ENCODE results near the gene GMPR2.

DNA sequence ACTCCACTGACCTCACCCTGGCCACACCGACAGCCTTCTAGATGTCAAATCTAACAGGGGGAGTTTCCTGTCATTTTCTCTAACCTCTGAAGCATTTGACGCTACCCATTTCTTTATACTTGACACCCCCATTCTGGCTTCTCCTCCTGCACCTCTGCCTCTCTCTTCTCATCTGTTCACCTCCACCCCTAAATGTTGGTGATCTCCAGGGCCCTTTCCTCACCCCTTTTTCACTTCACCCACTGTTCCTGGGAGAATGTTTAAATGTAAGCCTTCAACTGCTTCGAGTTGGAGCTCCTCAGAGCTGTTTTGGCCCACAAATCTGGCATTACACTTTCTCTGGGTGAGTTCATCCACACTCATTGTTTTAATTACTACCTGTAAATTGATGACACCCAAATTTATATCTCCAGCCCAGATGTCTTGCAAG is 39.1 kb downstream of the GMPR2 start:
- TF ChIP-seq TAF1 (IDR thresholded peaks at IDR 0.05; ENCODE audit: low read depth) (no peak), CEBPB (IDR thresholded peaks at IDR 0.05) (no peak), NFIC (IDR thresholded peaks at IDR 0.05) (no peak), YY1 (IDR thresholded peaks at IDR 0.05; ENCODE audit: low read depth) (no peak), EGR1 (IDR thresholded peaks at IDR 0.05) (no peak)
- TF ChIP-seq, protein P1, sequence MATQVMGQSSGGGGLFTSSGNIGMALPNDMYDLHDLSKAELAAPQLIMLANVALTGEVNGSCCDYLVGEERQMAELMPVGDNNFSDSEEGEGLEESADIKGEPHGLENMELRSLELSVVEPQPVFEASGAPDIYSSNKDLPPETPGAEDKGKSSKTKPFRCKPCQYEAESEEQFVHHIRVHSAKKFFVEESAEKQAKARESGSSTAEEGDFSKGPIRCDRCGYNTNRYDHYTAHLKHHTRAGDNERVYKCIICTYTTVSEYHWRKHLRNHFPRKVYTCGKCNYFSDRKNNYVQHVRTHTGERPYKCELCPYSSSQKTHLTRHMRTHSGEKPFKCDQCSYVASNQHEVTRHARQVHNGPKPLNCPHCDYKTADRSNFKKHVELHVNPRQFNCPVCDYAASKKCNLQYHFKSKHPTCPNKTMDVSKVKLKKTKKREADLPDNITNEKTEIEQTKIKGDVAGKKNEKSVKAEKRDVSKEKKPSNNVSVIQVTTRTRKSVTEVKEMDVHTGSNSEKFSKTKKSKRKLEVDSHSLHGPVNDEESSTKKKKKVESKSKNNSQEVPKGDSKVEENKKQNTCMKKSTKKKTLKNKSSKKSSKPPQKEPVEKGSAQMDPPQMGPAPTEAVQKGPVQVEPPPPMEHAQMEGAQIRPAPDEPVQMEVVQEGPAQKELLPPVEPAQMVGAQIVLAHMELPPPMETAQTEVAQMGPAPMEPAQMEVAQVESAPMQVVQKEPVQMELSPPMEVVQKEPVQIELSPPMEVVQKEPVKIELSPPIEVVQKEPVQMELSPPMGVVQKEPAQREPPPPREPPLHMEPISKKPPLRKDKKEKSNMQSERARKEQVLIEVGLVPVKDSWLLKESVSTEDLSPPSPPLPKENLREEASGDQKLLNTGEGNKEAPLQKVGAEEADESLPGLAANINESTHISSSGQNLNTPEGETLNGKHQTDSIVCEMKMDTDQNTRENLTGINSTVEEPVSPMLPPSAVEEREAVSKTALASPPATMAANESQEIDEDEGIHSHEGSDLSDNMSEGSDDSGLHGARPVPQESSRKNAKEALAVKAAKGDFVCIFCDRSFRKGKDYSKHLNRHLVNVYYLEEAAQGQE (IDR thresholded peaks at IDR 0.05; ENCODE audit: low read depth), result no peak
